Kasumi-1 (cell line): ENCODE results near the gene IFNLR1.

Experiments used
- DNase-seq, 2 experiments: peaks; one replicate each; lab custom pipeline; 2025; lab: John Stamatoyannopoulos, UW

Gene IFNLR1

DNA sequence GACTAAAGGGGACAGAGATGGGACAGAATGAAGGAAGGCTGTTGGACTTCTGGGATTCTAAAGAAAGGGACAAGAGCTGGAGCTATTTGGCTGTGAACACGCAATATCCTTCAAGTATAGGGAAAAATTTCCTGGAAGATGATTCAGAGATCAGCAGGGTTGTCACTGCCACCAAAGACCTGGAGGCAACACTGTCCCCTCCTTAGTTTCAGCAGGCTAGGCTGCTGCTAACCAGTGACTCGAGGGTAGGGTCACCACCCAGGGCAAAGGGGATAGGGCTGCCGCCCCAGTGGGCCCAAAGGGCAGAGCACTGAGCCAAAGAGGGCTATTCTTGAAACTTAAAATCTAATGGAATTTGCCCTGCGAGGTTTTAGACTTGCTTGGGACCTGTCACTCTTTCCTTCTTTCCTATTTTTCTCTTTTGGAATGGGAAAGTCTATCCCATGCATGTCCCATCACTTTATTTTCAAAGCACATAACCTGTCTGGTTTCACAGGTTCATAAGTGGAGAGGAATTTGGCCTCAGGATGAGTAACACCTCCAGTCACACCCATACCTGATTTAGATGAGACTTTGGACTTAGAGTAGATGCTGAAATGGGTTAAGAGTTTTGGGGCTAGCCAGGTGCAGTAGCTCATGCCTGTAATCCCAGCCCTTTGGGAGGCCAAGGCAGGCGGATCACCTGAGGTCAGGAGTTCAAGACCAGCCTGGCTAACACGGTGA, 11.9 kb downstream of the IFNLR1 start:
- no peak for DNase-seq

GRCh38 chr1:24173638-24174575, 13.2 kb downstream of the IFNLR1 start:
- DNase-seq: no peak

- DNase-seq: no peak
These were observed 14.5 kb downstream of the IFNLR1 start for GRCh38 chr1:24172598-24172997.

- DNase-seq: no peak
These were observed 17.8 kb downstream of the IFNLR1 start for GRCh38 chr1:24169286-24169685.

DNA sequence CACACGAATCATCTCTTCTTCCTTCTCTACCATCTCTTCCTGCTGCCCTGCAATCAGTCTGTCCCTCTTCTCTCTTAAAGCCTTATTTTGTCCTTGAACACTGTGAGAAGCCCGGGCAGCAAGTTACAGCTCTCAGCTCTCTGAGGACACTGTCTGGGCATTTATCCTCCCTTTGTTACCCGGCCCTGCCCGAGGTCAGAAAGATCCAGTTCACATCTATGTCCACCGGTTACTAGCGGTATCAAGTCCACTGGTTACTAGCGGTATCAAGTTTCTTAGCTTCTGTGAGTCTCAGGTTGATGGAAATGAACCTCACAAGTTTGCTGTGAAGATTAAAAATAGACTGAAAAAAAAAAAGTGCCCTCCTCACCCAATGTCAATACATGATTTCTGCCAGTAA, 18.8 kb downstream of the IFNLR1 start:
- DNase-seq: no peak

DNA sequence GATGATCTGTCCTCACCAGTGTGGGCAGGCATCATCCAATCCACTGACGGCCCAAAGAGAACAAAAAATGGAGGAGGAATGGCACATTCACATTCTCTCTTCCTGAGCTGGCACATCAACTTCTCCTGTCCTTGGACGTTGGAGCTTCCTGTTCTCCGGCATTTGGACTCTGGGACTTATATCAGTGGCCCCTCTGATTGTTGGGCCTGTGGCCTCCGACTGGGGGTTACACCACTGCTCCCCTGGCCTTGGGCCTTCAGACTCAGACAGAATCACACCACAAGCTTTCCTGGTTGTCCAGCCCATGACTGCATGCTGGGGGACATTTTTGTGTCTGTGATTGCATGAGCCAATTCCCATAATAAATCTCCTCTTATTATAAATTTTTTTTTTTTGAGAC, 20.1 kb downstream of the IFNLR1 start:
- DNase-seq: no peak

- no peak for DNase-seq
These were observed 21.6 kb downstream of the IFNLR1 start for GRCh38 chr1:24165500-24165899.

DNA sequence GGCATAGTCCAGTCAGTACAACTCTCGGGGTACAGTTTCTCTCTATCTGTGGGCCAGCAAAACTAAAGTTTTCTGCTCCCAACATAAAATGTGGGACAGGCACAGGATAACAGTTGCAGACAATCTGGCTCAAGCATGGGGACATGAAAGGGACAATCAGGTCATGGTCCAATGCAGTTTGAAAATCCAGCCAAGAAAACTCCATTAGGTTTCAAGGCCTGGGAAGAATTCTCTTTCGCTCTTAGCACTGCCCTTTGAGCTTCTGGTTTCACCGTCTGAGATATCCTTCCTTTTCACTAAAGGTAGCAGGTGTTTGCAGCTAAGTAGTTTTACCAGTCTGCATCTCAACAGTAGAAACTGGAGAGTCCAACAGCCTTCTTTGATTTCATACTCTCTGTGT, 23.1 kb downstream of the IFNLR1 start:
- DNase-seq: no peak

GRCh38 chr1:24162201-24162600, 24.9 kb downstream of the IFNLR1 start:
- DNase-seq: peak; percentile 3 to 13

GRCh38 chr1:24161270-24161669, 25.8 kb downstream of the IFNLR1 start:
- no peak for DNase-seq

DNA sequence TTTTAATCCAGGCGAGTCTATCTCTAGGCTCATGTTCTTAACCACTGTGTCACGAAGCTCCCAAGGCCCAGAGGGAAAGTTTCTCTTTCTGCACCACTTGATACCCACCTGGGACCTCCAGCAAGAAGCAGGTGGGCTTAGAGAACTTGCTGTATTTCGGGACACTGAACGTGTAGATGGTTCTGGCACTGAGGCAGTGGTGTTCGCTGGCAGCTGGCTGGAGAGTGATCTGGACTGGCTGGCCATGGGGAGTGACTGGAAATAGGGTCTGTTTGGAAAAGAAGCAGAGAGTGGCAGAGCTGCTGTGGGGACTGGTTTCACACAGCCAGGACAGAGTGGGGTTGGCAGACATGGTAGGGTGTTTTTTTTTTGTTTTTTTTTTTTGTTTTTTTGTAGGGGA, 27.7 kb downstream of the IFNLR1 start:
- no peak for DNase-seq

GRCh38 chr1:24157918-24158481, 29.1 kb downstream of the IFNLR1 start:
- DNase-seq: no peak

- no peak for DNase-seq
These were observed 30.4 kb downstream of the IFNLR1 start for GRCh38 chr1:24156542-24157260.

GRCh38 chr1:24155011-24155782, 31.9 kb downstream of the IFNLR1 start:
- no peak for DNase-seq

- DNase-seq: no peak
These were observed 32.9 kb downstream of the IFNLR1 start for GRCh38 chr1:24154215-24154614.

DNA sequence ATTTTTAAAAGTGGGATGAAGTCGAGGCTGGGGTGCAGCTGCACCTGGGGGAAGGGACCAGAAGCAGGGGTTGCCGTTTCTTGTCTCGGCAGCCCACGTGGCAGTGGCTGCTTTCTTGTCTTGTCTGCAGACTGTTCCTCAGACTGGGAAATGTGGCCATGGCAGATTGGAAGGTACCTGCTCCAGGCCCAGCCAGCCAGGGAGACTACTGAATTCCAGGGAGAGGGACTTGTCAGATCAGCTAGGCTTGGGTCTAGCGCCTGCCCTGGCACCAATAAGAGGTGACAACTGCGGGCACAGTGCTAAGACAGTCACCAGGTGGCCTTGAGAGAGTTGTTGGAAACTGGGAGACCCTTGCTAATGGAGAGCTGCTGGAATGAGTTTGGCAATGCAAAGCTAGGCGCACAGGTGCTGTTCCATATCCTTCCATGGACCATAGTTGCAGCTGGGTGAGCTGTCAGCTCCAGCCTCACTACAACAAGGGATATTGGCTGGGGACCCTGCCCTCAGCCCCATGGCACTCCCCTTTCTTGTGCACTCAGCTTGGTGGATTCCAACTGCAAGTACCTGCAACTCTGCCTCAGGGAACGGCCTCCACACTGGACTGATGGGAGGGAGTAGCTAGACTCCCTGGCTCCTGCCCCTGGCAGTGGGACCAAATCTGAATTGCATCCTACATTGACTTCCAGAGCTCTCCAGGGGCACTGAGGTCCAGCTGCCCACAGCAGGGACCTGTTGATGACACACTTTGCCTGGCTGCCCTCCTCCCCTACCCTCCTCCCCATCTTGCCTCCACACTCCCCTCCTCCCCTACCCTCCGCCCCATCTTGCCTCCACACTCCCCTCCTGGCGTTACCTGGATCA, 34.2 kb downstream of the IFNLR1 start:
- DNase-seq: no peak

- DNase-seq: no peak
These were observed 35.9 kb downstream of the IFNLR1 start for GRCh38 chr1:24151175-24151533.

- DNase-seq: peak; percentile 69 to 78
These were observed 36.6 kb downstream of the IFNLR1 start for GRCh38 chr1:24150234-24151174.

DNA sequence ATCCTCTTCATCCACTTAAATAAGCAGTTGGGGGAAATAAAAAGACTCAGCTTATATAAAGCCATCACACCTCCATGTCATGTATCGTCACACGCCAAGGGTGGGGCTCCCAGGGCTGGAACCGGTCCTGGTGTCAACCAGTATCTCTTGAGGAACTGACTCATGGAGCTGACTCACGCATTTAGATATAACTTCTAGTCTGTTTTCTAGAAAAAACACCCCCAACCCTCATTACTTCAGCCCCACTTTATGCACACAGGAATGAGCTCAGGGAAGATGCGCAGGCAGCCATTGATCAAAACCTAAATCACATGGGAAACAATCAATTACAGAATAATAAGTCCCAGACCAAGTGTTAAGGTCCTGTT, 37.2 kb downstream of the IFNLR1 start:
- DNase-seq: no peak
